Spleen (tissue), 7 donors: ENCODE measurements around the gene EXOC4.

Experiments
- POLR2A ChIP-seq, 3 donors: fragments of 450-650 bp; IDR thresholded peaks; one replicate each; pipeline ENCODE4 v1.5.1; 2017; ENCODE audit warnings: antibody characterized with exemption in 3 of 3, mild to moderate bottlenecking in 1 of 3
- POLR2AphosphoS5 ChIP-seq, 3 donors: sonication (generic); formaldehyde crosslinking; IDR thresholded peaks; one replicate each; pipeline ENCODE4 v1.5.1; 2017; ENCODE audit warnings: antibody characterized with exemption in 3 of 3
- TF ChIP-seq, protein P1 (sequence below), 11 experiments: fragments of 200-600 bp in 7 of 11; fragments of 450-650 bp in 4 of 11; sonication (generic) in 4 of 11; IDR thresholded peaks in 8 of 11; conservative IDR thresholded peaks in 3 of 11; 1 replicate in 7 of 11; 2 replicates in 4 of 11; pipeline versions ENCODE4 v1.4.0 to v1.8.0; 2016 to 2021; ENCODE audit warnings: antibody characterized with exemption in 11 of 11, inconsistent platforms in 4 of 11, mild to moderate bottlenecking in 1 of 11
- donor health status: DM: no; HTN: no; CAD: no; lungs with moderate emphysema.
- donor health status: DM: no; HTN: no; CAD: no.
- donor health status: DM: no; HTN: no; CAD: no.

GRCh38 chr7:133330085-133330484 lies 77.2 kb downstream of the EXOC4 start:
- no peak for TF ChIP-seq POLR2A (IDR thresholded peaks at IDR 0.05)
- TF ChIP-seq, protein P1, sequence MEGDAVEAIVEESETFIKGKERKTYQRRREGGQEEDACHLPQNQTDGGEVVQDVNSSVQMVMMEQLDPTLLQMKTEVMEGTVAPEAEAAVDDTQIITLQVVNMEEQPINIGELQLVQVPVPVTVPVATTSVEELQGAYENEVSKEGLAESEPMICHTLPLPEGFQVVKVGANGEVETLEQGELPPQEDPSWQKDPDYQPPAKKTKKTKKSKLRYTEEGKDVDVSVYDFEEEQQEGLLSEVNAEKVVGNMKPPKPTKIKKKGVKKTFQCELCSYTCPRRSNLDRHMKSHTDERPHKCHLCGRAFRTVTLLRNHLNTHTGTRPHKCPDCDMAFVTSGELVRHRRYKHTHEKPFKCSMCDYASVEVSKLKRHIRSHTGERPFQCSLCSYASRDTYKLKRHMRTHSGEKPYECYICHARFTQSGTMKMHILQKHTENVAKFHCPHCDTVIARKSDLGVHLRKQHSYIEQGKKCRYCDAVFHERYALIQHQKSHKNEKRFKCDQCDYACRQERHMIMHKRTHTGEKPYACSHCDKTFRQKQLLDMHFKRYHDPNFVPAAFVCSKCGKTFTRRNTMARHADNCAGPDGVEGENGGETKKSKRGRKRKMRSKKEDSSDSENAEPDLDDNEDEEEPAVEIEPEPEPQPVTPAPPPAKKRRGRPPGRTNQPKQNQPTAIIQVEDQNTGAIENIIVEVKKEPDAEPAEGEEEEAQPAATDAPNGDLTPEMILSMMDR (IDR thresholded peaks at IDR 0.05 in 8 of 11, conservative IDR thresholded peaks at IDR 0.05 in 3 of 11): no peak
- no peak for TF ChIP-seq POLR2AphosphoS5 (IDR thresholded peaks at IDR 0.05)
